ENCODE results near the gene CBX5.
"Not testable (repeated sequence)": the region's sequence is repeated elsewhere in the genome, so short reads cannot be mapped to it uniquely, and the experiment has no call there.

CBX5 gene

DNA sequence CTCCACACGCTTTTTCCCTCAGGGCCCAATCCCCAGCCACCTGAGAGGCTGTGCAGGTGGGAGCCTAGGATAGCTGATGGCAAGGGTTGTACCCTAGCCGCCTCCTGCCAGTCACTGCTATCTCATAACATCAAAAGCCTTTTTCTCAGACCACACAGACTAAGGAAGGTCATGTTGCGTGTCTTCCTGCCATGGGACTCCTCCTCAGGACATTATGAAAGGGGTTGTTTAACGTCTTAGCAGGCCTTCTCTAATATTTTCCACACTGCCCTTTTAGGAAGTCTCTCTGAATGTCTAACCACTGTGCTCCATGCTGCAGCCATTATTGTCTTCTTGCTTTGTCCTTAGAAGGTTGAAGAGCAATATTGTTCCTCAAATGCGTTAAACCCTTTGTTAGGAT lies 83.5 kb downstream of the CBX5 start:
- FAIRE-seq: no peak

DNA sequence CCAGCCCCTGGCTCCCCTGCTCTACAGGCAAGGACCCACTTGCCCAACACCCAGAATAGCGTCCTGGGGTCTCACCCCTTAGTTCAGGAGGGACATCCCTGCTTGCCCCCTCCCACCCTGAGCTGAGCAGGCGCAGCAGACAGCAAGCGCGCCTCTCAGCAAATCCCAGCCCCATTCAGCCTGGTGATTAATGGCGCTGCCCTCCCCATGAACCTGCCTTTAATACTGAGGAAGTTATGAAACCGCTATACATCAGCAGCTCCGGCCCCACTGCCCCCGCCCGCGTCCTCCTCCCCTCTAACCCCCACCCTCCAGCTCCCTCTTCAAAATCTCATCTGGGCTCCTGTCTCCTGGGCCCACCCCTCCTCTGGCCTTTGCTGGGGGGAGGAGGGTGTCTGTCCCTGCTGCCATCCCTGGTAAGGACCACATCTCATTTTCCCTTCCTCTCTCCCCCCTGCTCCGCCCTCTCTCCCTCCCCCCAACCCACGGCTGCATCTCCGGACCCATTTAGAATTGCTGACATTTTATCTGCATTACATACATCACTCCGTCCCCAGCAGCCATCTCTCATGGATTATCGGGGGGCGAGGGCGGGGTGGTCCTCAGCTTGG lies 84.1 kb downstream of the CBX5 start:
- no peak for FAIRE-seq

DNA sequence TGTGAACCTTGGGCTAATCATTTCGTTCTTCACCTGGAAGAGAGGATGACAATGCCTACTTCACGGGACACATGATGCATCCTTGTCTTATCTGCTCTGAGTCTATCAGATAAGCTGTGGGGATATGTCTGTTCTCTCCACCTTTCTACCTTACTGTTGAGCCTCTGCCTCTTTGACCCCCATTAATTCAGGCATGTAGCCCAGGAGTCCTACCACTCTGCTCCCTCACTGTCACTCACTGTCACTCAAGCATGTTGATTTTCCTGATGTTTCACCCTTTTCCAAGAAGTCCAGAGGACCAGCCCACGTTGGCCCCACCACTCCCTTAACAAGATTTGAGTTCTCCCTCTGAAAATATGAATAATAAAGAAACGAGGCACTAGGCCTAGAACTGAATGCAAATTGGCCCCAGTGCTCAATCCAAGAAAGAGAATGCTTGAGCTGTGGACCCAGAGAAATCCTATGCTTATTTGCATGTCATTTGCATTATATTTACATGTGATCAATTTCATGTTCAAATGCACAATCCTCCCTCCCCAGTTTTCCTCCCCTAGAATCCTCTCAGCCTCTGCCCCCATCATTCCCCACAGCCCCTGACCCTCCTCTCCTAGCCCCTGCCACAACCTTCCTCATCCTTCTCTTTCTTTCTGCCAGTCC lies 84.7 kb downstream of the CBX5 start:
- FAIRE-seq: no peak

DNA sequence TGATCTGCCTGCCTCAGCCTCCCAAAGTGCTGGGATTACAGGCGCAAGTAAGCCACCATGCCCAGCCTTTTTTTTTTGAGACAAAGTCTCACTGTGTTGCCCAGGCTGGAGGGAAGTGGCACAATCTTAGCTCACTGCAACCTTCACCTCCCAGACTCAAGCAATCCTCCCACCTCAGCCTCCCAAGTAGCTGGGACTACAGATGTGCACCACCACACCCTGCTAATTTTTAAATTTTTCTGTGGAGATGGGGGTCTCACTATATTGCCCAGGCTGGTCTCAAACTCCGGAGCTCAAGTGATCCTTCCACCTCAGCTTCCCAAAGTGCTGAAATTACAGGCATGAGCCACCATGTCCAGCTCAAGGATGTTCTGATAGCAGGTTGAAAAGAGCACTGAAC lies 85.3 kb downstream of the CBX5 start:
- not testable (repeated sequence) for FAIRE-seq

DNA sequence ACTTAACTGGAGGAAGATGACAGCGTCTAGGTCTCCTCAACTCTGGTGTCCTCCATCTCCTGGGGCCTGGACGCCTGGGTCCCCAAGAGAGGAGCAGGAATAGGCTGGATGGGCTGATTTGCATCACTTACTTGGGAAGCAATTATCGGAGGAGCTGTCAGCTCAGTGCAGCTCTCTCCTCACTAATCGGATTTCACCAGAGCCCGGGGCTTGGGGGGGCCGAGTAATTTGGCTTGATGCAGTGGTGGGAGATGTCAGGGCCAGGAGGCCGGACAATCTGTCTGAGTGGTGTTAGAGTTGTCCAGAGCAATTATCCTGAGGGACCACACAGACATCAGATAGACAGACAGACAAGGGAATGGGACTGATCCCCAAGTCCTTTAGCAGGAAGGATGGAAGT lies 86.5 kb downstream of the CBX5 start:
- FAIRE-seq: no peak

DNA sequence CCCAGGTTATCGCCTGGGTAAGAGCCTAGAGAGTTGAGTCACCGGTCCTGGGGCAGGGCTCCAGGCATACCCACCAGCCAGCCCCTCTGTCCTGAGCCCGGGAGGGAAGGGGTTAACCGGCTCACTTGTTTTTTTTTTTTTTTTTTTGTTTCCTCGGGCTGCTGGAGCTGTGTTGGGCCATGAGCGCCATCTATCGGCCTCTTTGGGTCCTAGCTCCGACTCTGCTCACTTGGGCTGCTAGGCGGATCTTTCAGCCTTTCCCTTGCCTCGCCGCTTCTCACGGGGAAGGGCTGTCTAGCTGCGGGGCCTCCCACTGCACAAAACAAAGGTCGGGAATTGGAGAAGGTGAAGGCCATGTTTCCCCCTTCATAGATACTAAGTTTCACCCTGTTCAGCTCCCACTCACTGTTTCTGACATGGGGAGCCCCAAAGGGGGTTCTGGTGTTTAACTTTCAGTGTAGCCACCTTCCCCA lies 88.3 kb downstream of the CBX5 start:
- FAIRE-seq: no peak

DNA sequence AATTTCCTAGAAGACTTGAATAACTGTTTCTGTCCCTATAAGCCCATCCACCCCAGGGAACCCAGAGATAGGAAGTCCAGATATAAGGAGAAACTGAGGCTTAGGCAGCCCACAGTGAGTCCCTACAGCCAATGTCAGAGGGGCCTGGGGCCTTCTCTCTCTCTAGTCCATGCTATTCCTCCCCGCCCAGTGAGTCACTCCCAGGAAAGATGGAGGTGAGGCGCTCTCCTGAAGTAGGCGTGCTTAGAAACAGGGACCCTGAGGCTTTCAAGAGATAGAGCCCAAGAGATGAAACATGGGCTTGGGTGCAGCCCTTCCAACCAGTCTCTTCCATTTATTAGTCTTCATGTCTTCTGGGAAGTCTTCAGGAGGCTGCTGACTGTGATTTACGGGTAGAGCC lies 88.8 kb downstream of the CBX5 start:
- no peak for FAIRE-seq

DNA sequence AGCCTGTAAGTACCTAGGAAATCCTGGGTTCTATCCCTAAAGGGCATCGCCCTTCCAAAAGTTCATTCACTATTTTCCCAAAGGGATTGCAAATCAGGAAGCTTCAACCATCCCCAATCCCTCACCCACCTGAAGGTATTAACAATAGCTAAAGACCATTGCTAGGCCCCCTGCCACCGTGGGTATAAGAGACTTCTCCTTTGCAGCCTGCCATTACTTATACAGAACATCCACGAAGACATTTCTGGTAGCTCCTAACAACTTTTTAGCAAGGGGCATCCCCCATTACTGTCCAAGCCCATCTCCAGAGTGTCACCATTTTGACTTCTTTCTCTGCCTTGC lies 90.8 kb downstream of the CBX5 start:
- no peak for FAIRE-seq

DNA sequence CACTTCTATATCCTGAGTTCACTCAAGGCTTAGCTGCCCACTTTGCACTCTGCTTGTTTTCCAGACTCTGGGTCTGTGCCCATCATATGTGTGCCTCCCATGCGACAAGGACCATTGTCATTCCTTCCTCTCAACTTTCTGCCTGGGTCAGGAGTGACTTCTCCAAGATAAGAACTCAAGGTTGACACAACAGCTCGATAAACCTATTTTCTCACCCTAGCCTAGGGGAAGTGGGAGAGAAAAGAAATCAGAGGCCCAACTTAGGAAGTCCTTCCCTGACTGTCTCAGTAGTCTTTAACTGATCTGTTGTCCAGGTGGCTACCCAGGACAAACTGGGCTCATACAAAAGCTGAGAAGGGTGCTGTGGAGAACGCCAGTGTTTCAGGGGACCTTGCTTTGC lies 92.8 kb downstream of the CBX5 start:
- FAIRE-seq: no peak

DNA sequence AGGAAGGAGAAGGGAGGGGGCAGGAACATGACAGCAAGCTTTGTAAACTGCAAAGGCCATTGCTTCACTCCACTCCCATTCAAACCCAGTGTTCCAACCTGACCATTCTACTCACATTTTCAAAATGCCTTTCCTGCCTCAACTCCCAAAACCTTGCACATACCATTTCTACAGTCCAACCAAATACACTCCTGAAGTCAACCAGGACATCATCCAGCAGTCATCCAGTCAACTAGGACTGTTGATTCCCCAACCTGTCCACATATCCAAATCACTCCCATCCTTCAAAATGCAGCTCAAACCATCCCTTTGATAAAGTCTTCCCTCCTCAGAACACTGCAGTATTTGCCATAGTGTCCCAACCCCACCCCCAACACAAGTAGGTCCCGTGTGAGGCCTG lies 94.0 kb downstream of the CBX5 start:
- FAIRE-seq: no peak

DNA sequence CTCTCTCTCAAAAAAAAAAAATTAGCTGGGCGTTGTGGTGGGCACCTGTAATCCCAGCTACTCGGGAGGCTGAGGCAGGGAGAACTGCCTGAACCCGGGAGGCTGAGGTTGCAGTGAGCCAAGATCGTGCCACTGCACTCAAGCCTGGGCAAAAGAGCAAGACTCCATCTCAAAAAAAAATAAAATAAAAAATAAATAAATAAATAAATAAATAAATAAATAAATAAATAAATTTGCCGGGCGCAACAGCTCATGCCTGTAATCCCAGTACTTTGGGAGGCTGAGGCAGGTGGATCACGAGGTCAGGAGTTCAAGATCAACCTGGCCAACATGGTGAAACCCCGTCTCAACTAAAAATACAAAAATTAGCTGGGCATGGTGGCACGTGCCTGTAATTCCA lies 94.6 kb downstream of the CBX5 start:
- FAIRE-seq: not testable (repeated sequence)

DNA sequence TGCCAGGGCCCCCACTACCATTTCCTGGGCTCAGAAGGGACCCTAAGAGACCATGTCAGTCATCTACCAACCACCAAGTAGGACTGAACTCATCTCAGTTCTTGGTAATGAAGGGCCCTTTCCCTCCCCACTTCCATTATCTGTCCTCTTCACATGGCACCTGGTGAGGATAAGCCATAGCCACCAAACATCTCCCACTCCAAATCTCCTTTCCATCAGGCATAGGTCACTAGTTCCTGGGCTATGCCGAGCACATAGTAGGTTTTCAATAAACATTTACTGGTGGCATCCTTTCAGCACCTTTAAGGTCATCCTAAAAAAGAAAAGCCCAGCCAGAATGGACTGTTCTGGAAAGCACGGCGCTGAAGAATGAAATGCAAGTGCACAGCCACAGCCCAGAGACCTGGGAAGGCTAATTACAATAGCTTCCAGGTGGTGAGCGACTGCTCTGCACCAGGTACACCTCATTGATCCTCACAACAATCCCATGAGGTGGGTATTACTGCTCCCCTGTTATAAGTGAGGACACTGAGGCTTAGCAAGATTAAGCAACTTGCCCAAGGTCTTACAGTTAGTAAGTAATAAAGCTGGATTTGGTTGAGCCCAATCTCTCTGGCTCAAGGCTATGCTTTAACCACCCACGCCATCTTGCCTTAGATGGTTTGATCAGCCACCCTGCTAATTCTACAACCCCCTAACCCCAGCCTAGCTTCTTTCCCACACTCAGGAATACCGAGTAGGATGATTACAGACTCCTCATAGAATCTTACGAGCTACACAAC lies 95.7 kb downstream of the CBX5 start:
- FAIRE-seq: no peak

DNA sequence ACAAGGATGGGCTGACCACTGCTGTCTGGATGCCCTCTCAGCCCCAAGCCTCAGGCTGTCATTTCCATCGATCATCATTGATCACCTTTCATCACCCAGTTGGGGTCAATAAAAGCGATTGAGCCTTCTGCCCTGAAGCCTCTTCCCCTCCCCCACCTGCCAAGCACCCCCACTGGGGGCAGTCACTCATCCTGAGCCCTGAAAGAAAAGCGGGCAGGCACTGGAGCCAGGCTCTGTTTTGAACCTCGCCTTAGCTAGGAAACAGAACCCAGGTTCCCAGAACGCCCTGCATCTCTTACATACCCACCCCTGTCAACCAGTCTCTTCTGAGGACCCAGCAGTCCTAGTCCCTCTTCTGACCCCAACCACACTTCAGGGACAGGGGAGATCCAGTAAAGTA lies 96.9 kb downstream of the CBX5 start:
- FAIRE-seq: no peak

DNA sequence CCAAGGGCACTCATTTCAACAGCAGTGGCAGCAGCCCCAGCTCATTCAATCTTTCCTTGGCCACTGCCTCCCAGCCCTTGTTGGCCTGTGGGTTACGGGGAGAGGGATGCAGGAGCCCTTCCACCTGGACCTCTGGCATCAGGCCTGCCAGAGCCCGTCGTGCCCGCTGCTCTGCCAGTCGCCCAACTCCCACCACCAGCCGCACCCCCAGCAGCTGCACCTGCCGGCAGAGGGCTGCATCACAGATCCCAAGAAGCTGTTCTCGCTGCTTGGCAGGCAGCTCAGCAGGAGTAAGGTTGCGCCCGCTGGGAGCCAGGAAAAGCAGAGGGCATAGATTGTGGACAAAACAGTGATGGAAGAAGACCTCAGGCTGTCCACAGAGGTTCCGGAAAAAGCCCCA lies 97.8 kb downstream of the CBX5 start:
- no peak for FAIRE-seq
